ENCODE results near the gene ZNF587. TPM values are rescaled to one million over a fixed set of nuclear protein-coding genes. Genes with fewer than 3 reads are reported as not detected.
"Not testable (repeated sequence)": the region's sequence is repeated elsewhere in the genome, so short reads cannot be mapped to it uniquely, and the experiment has no call there.

Gene ZNF587
- total and polyA plus RNA-seq, 2 of the 13 experiments (the other 11 are each of a cell fraction or from before 2014, with no cell fraction given), result 8.7 to 17.5 TPM

GRCh38 chr19:57812226-57812625, 37.4 kb upstream of the ZNF587 start (continued):
- TF ChIP-seq PBX2 (CRISPR knock-in tag; IDR thresholded peaks at IDR 0.05), result no peak
- TF ChIP-seq ZBTB14 (CRISPR knock-in tag; IDR thresholded peaks at IDR 0.05), result no peak
- TF ChIP-seq AKNA (CRISPR knock-in tag; IDR thresholded peaks at IDR 0.05; ENCODE audit: borderline replicate concordance), result no peak
- no peak for TF ChIP-seq FOXP1 (IDR thresholded peaks at IDR 0.05)
- no peak for TF ChIP-seq FOXP1 (CRISPR knock-in tag; IDR thresholded peaks at IDR 0.05)
- TF ChIP-seq ZNF776 (CRISPR knock-in tag; IDR thresholded peaks at IDR 0.05), result no peak
- no peak for TF ChIP-seq PLSCR1 (CRISPR knock-in tag; IDR thresholded peaks at IDR 0.05; ENCODE audit: borderline replicate concordance)
- no peak for TF ChIP-seq ZFP82 (CRISPR knock-in tag; IDR thresholded peaks at IDR 0.05; ENCODE audit: borderline replicate concordance)
- TF ChIP-seq TAF15 (IDR thresholded peaks at IDR 0.05; ENCODE audit: low read depth, low read length, poor library complexity, severe bottlenecking), result no peak
- no peak for TF ChIP-seq HOMEZ (CRISPR knock-in tag; IDR thresholded peaks at IDR 0.05; ENCODE audit: low read depth)

GRCh38 chr19:57812975-57813820, 36.5 kb upstream of the ZNF587 start:
- H2AFZ ChIP-seq (ENCODE audit: low read length); intact Hi-C loops (cut with micrococcal nuclease; ENCODE audit: unreplicated experiment); H3K27me3 ChIP-seq (ENCODE audit: control insufficient read depth in 1 of 2, insufficient read depth in 2 of 2, low read length in 2 of 2); FAIRE-seq; DNase-seq (ENCODE audit: low spot score); BruUV-seq (replicated peaks); CTCF ChIA-PET (ENCODE audit: low intra/inter-chr PET ratio, low total read pairs); H3K27ac ChIP-seq (ENCODE audit: extremely low read length, insufficient read depth, low read length); in situ Hi-C loops (cut with HindIII; ENCODE audit: extremely low pct_ligation_motif_present, low pct_unique_long_range_greater_than_20kb); ATAC-seq; H4K20me1 ChIP-seq (ENCODE audit: insufficient read depth, low read length); H3K9me3 ChIP-seq (ENCODE audit: low read length): not testable (repeated sequence)
- Histone ChIP-seq H3K9ac (ENCODE audit: insufficient read depth, low read depth, low read length) (peak overlapping the region; percentile 92), H3K4me3 (replicated peaks in 1 of 3; ENCODE audit: insufficient read depth in 1 of 3, low read depth in 2 of 3, low read length in 3 of 3) (peak overlapping the region; percentile 87 to 99 (median 91); a peak in 5 of 6 replicates), H3K79me2 (ENCODE audit: insufficient read depth, low read length) (peaks cover 20% of the 10 kb centered on the region), H3K4me2 (ENCODE audit: low read depth, low read length) (peak overlapping the region; percentile 88), H3K36me3 (replicated peaks in 1 of 2; ENCODE audit: control insufficient read depth in 1 of 2, insufficient read depth in 2 of 2, low read length in 2 of 2) (peaks cover 5 to 14% of the 10 kb centered on the region in 2 experiments; a peak in 4 of 5 replicates), H3K4me1 (ENCODE audit: insufficient read depth, low read length) (peaks cover 57% of the 10 kb centered on the region)
- POLR2A ChIA-PET, result interaction anchor here (0.6 to 0.9 kb wide), 2 partner anchors 131 to 378 kb away, joined by 3 read pairs; partner anchors contain the start of genes ZNF551 and ZNF749
- 84% methylated on average over 11 of the region's 13 CpGs for WGBS (ENCODE audit: low lambda C conversion rate)
